HG02642 (cell line): ENCODE results near the gene TRAF2.
"Not testable (repeated sequence)": the region's sequence is repeated elsewhere in the genome, so short reads cannot be mapped to it uniquely, and the experiment has no call there.

Experiments
- ATAC-seq: cut with Tn5 transposase; IDR thresholded peaks from one replicate; pipeline ENCODE4 v1.9.1; 2021; ENCODE audit warnings: mild to moderate bottlenecking; ENCODE audit not compliant: unreplicated experiment, poor library complexity

The TRAF2 gene

DNA sequence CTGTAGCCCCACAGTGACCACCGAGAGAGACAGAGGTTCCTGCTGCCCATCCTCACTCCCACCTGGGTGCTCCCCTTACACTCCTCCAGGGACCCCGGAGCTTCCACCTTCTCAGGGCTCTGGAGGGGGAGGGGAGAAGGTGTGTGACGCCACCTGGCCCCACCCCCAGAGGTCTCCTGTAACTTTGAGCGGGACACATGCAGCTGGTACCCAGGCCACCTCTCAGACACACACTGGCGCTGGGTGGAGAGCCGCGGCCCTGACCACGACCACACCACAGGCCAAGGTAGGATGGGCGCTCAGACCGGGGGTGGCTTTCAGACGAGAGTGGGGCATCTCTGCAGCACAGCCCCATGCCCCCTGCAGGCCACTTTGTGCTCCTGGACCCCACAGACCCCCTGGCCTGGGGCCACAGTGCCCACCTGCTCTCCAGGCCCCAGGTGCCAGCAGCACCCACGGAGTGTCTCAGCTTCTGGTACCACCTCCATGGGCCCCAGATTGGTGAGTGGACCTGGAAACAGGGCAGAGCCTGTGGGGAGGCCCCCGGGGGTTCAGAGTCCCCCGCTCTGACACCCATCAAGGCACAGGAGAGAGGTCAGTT, 29.7 kb upstream of the TRAF2 start:
- no peak for ATAC-seq

DNA sequence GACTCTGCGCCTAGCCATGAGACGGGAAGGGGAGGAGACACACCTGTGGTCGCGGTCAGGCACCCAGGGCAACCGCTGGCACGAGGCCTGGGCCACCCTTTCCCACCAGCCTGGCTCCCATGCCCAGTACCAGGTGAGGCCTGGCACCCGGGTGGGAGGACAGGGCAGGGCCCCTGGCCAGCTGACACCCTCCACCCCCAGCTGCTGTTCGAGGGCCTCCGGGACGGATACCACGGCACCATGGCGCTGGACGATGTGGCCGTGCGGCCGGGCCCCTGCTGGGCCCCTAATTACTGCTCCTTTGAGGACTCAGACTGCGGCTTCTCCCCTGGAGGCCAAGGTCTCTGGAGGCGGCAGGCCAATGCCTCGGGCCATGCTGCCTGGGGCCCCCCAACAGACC, 29.1 kb upstream of the TRAF2 start:
- no peak for ATAC-seq

DNA sequence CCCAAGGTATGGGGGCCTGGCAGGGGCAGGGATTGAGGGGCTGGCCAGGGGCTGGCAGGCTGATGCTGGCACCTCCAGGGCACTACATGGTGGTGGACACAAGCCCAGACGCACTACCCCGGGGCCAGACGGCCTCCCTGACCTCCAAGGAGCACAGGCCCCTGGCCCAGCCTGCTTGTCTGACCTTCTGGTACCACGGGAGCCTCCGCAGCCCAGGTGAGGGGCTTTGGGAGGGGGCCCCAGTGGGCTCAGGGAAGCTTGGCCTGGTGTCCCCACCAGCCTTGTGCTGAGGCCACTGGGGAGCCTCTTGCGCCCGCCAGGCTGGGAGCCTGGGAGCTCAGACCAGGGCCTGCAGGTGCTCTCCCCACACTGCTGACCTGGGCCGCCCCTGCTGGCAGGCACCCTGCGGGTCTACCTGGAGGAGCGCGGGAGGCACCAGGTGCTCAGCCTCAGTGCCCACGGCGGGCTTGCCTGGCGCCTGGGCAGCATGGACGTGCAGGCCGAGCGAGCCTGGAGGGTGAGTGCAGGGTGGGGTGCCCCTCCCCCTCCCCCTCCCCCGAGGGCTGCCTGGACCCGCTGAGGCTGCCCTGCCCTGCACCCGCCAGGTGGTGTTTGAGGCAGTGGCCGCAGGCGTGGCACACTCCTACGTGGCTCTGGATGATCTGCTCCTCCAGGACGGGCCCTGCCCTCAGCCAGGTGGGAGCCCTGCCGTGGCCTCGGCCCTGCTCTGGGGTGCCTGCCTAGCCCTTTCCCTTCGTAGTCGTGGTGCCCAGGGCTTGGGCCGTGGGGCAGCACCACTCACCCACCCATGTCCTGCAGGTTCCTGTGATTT, 28.5 kb upstream of the TRAF2 start:
- no peak for ATAC-seq

- ATAC-seq = no peak
Observed at GRCh38 chr9:136858452-136858843, 27.9 kb upstream of the TRAF2 start.

GRCh38 chr9:136858844-136859757, 27.2 kb upstream of the TRAF2 start:
- no peak for ATAC-seq

GRCh38 chr9:136860529-136860928, 25.8 kb upstream of the TRAF2 start:
- ATAC-seq = no peak

GRCh38 chr9:136860933-136861873, 25.1 kb upstream of the TRAF2 start:
- no peak for ATAC-seq

- ATAC-seq = no peak
Observed at GRCh38 chr9:136861874-136862457, 24.4 kb upstream of the TRAF2 start.

DNA sequence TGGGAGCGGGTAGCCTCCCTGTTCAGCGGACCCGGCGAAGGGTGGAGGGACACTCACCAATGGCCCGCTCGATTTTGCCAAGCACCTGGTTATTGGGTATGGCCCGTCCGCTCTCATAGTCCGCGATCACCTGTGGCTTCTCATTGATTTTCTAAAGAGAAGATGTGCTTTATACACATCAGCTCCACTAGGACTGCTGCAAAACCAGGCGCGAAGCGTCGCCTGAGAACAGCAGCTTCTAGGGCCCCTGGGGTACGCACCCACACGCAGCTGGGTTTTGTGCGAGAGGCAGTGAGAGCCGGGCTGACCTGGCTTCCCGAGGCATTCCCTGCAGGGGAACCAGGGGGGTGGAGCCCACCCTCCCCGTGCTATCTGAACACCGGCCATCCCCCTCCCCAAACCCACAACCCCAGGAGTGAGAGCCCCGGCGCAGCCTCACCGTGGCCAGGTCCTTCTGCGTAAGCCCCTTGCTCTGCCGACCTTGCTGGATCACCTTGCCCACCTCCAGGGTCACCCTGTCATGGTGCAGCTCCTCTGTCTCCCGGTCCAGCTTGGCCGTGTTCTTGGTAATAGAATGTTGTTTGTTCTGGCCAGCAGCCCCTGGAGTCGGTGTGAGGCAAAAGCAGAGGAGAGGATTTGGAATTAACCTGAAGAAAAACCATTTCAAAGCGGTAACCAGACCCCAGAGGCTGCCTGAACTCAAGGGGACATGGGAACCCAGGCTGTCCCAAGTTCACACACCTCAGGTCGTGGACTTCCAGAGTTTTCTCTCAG, 23.3 kb upstream of the TRAF2 start:
- ATAC-seq = no peak

GRCh38 chr9:136863623-136864273, 22.6 kb upstream of the TRAF2 start:
- no peak for ATAC-seq

DNA sequence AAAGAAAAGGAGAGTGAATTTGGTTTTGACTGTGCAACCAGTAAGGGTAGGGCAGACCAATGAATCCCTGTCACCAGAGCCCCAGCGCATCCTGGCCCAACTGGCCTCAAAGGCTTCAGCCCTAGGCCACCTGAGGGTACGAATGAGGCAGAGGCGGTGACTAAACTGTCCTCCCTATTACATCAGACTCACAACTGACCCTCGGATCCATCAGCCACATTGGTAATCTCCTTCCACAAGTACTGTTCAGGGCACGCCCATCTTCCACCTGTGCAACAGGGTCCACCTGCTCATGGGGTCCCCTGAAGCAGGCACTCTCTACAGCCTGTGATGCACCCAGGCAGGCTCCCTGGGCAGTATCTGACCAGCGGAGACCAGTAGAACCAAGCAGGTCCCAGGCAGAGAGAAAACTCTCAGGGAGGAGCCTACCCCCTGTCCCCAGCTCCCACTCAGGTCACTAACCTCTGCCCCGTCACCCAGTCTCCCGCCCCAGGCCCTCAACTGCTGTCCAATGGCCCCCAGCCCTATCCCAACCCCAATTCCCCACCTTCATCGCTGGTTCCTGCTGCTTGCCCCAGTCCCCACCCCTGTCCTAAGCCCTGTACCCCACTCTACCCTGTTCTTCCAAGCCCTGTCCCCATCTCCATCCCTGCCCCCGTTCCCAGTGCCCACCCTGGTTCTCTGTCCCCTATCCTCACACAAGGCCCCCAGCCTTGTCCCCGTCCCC, 21.1 kb upstream of the TRAF2 start:
- no peak for ATAC-seq

DNA sequence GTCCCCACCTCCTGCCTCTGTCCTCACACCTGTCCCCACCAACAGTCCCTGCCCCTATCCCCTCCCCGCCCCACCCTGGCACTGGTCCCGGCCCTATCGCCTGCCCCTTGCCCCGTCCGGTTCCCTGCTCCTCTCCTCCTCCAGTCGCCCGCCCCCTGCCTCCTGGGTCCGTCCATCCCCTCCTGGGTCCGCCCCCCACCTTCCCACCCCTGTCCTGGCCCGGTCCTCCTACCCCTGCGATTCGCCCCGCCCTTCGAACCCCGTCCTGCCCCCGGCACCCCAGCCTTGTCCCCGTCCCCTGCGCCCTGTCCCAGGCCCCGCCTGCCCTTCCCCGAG, 20.6 kb upstream of the TRAF2 start:
- ATAC-seq = no peak

GRCh38 chr9:136866898-136867421, 19.4 kb upstream of the TRAF2 start:
- not testable (repeated sequence) for ATAC-seq

DNA sequence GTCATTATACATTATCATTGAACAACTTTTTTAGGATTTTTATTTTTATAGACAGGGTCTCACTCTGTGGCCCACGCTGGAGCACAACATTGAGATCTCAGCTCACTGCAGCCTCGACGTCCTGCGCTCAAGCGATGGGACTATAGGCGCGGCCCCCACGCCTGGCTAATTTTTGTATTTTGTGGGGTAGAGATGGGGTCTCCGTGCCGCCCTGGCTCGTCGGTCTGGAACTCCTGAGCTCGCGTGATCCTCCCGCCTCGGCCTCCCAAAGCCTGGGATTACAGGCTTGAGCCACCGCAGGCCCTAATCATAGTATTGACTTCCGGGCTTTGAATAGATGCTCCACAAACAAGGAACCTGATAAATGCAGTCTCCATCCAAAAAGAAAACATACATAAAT, 18.8 kb upstream of the TRAF2 start:
- ATAC-seq = no peak

DNA sequence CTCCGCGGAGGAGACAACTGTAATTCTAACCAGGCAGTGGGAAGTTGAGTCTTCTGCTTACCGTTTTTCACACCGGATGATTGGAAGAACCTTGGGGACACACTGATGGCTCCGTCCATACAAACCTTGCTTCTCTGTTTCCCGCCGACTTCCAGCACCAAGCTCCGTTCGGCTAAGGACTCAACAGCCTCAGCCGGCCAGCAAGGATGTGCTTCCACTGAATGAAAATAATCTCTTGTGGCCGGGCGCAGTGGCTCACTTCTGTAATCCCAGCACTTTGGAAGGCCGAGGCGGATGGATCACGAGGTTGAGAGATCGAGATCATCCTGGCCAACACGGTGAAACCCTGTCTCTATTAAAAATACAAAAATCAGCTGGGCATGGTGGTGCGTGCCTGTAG, 18.4 kb upstream of the TRAF2 start:
- no peak for ATAC-seq

GRCh38 chr9:136868644-136869043, 17.7 kb upstream of the TRAF2 start:
- ATAC-seq = no peak

GRCh38 chr9:136869611-136870010, 16.7 kb upstream of the TRAF2 start:
- ATAC-seq = not testable (repeated sequence)

GRCh38 chr9:136875155-136875554, 11.2 kb upstream of the TRAF2 start:
- no peak for ATAC-seq
